SKM-1 treated with dmso at 0.1 percent for 144 hours (cell line): Measurements from ENCODE around the gene UBE4B.
"Not testable (repeated sequence)": the region's sequence is repeated elsewhere in the genome, so short reads cannot be mapped to it uniquely, and the experiment has no call there.

Experiments
- DNase-seq: peaks from one replicate; lab custom pipeline; 2025; ENCODE audit not compliant: unreplicated experiment; lab: John Stamatoyannopoulos, UW

The UBE4B gene

GRCh38 chr1:10070206-10070605, 37.4 kb downstream of the UBE4B start:
- DNase-seq = no peak

GRCh38 chr1:10071640-10072039, 38.9 kb downstream of the UBE4B start:
- DNase-seq = no peak

GRCh38 chr1:10073371-10073770, 40.6 kb downstream of the UBE4B start:
- DNase-seq = not testable (repeated sequence)

- DNase-seq = peak; percentile 85
Measured at GRCh38 chr1:10074059-10074851, 41.5 kb downstream of the UBE4B start.

GRCh38 chr1:10074852-10075730, 42.3 kb downstream of the UBE4B start:
- DNase-seq = no peak

GRCh38 chr1:10075732-10076131, 43.0 kb downstream of the UBE4B start:
- no peak for DNase-seq

- no peak for DNase-seq
Measured at GRCh38 chr1:10078494-10078893, 45.7 kb downstream of the UBE4B start.

- no peak for DNase-seq
Measured at GRCh38 chr1:10080523-10080922, 47.8 kb downstream of the UBE4B start.

- no peak for DNase-seq
Measured at GRCh38 chr1:10082785-10083479, 50.2 kb downstream of the UBE4B start.

- DNase-seq = no peak
Measured at GRCh38 chr1:10084045-10084444, 51.3 kb downstream of the UBE4B start.

GRCh38 chr1:10085076-10085475, 52.3 kb downstream of the UBE4B start:
- DNase-seq = no peak

- no peak for DNase-seq
Measured at GRCh38 chr1:10087210-10087609, 54.5 kb downstream of the UBE4B start.

GRCh38 chr1:10101929-10102328, 69.2 kb downstream of the UBE4B start:
- DNase-seq = no peak

GRCh38 chr1:10103193-10103592, 70.4 kb downstream of the UBE4B start:
- DNase-seq = no peak

- no peak for DNase-seq
Measured at GRCh38 chr1:10104834-10105233, 72.1 kb downstream of the UBE4B start.

- no peak for DNase-seq
Measured at GRCh38 chr1:10105484-10105883, 72.7 kb downstream of the UBE4B start.

- DNase-seq = no peak
Measured at GRCh38 chr1:10106241-10106640, 73.5 kb downstream of the UBE4B start.

GRCh38 chr1:10106756-10107475, 74.2 kb downstream of the UBE4B start:
- DNase-seq = no peak

GRCh38 chr1:10107476-10107847, 74.7 kb downstream of the UBE4B start:
- DNase-seq = not testable (repeated sequence)

GRCh38 chr1:10108134-10108663, 75.4 kb downstream of the UBE4B start:
- DNase-seq = no peak
